GM12872 (cell line): Measurements from ENCODE around the gene LRIG1.

Experiments
- TF ChIP-seq, protein P1 (sequence below): IDR thresholded peaks from 3 replicates; pipeline ENCODE4 v1.5.1; 2011; ENCODE audit warnings: low read depth, mild to moderate bottlenecking, low read length, moderate library complexity; ENCODE audit not compliant: insufficient read depth

LRIG1 gene

GRCh38 chr3:66394019-66394752 is 106.6 kb downstream of the LRIG1 start:
- TF ChIP-seq, protein P1, sequence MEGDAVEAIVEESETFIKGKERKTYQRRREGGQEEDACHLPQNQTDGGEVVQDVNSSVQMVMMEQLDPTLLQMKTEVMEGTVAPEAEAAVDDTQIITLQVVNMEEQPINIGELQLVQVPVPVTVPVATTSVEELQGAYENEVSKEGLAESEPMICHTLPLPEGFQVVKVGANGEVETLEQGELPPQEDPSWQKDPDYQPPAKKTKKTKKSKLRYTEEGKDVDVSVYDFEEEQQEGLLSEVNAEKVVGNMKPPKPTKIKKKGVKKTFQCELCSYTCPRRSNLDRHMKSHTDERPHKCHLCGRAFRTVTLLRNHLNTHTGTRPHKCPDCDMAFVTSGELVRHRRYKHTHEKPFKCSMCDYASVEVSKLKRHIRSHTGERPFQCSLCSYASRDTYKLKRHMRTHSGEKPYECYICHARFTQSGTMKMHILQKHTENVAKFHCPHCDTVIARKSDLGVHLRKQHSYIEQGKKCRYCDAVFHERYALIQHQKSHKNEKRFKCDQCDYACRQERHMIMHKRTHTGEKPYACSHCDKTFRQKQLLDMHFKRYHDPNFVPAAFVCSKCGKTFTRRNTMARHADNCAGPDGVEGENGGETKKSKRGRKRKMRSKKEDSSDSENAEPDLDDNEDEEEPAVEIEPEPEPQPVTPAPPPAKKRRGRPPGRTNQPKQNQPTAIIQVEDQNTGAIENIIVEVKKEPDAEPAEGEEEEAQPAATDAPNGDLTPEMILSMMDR, result no peak

DNA sequence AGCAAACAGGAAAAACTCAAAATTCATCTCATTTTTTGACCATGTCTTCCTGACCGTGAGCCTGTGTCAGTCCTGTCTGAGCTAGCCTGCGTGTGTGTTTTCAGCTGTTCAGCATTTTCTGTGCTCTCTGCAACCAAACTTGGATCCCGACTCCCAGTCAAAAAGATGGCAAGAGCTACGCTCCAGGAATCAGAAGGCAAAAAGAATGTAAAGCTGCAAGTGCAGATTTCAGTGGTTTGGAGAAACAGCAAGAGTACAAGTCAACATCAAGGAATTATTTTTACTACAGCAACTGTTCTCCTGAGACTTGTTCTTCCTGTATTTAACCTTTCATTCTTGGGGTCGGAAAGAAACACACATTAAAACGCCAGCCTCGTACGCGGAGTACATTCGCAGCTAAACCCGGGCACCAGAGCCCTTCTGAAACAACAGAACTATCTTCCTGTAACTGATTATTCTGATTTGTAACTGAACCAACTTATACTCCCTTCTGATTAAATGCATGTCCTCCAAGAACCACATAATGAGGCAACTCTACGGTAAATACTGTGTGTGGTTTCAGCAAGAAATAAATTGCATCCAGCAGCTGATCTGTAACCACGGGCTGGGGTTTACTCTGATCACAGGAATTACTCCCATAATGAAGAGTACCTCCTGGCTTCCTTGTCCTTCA is 107.4 kb downstream of the LRIG1 start:
- TF ChIP-seq, protein P1, result no peak

GRCh38 chr3:66392966-66393332 is 107.9 kb downstream of the LRIG1 start:
- TF ChIP-seq, protein P1, result no peak

DNA sequence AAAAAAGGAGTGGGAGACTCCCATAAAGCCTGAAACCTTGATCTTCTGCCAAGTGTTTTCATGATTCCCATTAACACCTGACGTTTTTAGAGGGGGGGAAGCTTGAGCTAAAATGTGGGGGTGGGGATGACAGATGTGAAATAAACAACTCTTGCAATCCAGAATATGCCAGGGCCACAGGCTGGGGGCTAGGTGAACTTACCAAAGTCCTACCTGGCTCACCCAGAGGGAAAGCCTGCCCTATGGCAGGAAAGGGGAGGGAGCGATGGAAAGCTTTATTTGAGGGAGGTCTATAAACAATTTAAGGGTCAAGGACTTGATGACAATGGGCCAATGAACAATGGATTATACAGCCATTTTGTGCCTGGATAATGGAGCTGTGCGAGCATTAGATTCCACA is 108.3 kb downstream of the LRIG1 start:
- TF ChIP-seq, protein P1, result no peak

DNA sequence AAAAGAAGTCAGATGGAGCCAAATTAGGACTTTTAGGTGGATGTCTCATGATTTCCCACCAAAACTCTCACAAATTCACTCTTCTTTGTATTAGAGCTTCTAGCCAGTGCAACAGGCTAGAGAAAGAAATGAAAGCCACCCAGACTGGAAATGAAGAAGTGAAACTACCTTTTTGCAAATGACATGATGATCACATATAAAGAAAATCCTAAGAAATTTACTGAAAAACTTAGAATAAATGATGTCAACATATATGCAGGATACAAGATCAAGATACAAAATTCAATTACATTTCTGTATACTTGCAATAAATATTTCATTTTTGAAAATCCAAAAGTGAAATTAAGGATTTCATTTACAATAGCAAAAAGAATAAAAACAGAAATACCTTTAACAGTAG is 110.8 kb downstream of the LRIG1 start:
- TF ChIP-seq, protein P1, result no peak

GRCh38 chr3:66386925-66387650 is 113.7 kb downstream of the LRIG1 start:
- TF ChIP-seq, protein P1, result no peak

- TF ChIP-seq, protein P1, result no peak
Observed at GRCh38 chr3:66386011-66386924, 114.6 kb downstream of the LRIG1 start.
